Dermis blood vessel endothelial cell (primary cell): ENCODE results near the gene ENPP1. TPM values are rescaled to one million over a fixed set of nuclear protein-coding genes. Genes with fewer than 3 reads are reported as not detected.

Source experiments
- DNase-seq: peaks from one replicate; pipeline ENCODE4 v3.0.0; 2010
- total RNA-seq: library from RNA; depleted of rRNA; stranded (reverse); fragments of >200 nt; gene quantifications from 2 replicates; pipeline ENCODE4 v1.2.3, GENCODE V29; 2014

Gene ENPP1
- total RNA-seq, 1 donor from 2014 or later = 0.34 TPM

DNA sequence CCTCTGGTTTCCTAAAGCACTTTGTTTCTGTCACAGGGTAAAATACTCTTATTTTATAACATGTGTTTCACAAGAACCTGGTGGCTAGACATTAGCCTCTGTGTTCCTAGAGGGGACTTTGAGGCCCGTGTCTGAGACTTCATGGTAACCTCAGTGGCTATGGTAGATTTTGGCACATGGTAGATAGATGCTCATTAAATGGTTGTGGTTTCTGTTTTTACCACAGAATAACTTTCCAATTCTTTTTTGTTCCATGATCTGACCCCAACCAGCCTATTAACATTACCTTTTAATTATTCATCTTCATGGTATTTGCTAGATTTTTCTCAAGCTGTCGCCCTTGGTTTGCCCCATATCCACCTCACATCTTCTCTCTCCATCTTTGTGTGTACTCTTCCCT is 109.0 kb downstream of the ENPP1 start:
- DNase-seq = no peak

DNA sequence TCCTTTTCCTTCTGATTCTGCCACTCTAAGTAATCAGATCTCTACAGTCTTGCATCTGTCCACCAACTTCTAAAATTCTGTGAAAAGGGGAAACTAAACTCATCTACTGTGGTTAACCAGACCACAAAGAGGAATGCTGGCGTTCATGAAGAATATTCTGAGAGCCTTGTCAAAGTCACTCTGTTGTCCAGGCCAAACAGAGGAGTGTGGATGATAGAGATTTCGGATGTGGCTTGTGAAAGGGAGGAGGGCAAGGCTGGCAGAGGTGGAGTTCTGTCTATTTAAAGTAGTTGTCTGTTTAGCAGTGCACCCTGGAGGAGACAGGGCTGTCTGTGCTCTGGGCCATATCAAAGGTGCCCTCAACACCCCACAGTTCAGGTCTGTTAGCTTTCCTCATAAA is 109.5 kb downstream of the ENPP1 start:
- no peak for DNase-seq

DNA sequence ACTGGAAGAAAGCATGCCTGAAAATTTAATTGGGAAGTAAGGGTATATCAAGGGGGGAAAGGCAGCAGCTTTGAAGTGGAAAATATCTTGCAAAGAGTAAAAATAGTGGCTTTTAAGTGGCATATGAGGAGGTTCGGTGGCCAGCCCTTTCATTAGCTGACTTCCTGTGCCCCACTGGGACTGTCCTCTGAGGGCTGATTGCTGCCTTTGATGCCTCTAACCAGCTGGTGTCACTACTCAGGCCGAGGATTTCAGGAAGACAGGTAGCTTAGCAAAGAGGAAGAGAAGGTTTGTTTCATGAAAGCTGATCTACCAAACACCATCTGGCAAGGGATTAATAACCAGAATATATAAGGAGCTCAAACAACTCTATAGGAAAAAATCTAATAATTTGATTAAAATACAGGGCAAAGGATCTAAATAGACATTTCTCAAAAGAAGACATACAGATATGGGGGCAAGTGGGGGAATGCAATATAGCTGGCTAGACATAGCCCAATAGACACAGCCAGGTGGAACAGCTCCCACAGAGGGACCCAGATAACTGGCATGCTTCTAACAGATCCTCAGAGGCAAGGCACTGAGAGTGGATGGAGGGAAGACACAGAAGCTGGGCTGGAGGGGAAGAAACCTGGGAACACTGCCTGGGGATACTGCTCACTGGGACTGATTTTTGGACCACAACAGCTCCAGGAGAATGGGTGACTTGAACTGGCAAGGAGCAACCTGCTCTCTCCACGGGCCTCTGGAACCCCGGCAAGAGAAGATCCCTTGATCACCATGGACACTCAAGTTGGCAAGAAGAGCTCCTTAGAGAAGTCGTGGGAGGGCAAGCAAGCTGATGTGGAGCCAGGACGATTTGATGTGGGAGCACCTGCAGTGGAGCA is 110.2 kb downstream of the ENPP1 start:
- DNase-seq = no peak

DNA sequence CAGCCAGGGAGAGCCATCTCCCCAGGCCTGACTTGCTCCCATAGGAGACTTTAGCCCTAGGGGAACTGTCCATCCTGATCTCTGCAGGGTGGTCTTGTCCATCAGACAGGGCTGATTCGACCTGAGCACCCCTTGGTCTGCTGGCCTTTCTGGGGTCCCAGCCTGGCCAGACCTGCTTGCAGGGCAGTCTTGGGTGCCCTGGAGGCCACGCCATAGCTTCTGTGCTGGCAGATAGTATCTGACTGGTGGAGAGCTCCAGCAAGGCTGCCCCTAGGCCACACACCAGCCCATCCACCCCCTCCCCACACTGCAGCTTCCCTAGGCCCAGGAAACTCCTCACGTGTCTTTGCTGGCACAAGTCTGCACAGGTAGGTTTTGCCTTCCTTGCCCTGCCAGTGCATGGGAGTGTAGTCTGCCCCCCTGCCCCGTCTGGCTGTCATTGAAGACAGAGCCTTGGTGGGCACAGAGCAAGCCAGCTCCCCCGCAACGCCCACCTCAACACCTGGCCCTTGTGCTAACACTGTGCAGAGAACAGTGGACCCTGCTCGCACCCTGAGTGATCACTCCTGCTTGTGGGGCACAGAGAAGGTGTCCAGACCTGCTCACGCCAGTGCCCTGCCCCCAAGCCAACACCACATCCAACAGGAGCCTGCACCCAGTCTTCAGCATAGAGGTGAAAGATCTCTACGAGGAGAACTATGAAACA is 111.0 kb downstream of the ENPP1 start:
- no peak for DNase-seq

DNA sequence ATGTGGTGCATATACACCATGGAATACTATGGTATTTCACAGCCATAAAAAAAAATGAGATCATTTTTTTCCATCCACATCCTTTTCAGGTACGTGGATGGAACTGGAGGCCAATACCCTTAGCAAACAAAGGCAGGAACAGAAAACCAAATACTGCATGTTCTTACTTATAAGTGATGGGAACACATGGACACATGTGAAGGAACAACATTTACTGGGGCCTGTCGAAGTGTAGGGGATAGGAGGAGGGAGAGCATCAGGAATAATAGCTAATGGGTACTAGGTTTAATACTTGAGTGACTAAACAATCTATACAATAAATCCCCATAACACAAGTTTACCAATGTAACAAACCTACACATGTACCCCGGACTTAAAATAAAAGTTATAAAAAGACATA is 112.8 kb downstream of the ENPP1 start:
- DNase-seq = no peak

DNA sequence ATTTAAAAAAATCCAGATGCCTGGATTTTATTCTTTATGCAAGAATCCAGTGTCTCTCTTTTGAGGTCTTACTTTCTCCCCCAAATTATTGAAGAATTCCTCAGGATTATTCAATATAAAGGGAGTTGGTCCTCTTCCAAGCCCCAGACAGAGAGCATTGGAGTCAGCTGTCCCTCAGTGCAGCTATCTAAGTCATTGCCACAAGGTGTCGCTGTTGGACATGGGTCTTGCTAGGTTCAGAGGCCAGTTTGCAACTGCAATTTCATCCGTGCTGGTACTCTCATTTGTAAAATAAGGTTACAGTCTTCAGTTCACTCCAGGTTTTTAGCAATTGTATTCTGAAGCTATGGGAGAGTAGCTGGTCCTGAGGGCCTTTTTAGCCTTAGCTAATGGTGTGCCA is 115.5 kb downstream of the ENPP1 start:
- peak; percentile 78 for DNase-seq

DNA sequence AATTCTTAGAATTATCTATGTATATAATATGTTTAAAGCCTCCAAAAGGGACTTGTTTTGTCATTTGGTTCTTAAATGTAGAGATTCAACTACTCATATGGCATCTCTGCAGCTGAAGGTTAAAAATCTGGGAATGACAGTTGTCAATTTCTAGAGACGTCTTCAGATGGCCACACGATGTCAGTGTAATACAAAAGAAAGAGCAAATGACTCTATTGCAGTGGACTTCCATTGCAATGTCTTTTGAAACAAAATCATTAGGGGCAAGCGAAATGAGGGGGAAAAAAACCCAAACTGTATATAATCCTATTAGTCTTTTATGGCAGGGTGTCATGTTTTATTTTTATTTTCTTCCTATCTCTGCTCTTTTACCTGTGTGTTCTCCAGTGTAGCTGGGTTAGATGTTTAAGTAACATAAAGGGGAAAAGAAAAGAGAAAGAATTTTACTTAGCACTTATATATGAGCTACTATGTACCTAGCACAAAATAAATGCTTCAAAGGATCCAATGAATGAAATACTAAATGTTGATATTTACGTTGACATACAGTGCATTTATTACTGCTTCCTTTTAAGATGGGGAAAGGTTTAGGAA is 117.2 kb downstream of the ENPP1 start:
- peak; percentile 77 for DNase-seq

DNA sequence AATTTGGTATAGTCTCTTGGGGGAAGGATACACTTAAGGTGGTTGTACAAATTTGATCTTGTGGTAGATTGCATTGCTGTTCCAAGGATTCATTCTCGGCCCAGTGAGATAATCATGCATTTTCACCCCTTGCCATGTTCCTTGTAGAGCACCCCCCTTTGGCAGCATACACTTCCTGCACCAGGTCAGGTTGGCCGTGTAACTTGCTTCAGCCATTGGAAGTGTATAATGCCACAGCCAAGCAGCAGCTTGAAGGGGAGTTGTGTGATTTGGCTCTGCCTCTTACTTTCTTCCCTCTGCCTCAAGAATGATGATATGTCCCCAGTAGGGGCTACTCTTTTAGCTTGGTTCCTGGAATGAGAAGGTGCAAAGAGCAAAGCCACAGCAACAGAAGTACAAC is 121.4 kb downstream of the ENPP1 start:
- no peak for DNase-seq

DNA sequence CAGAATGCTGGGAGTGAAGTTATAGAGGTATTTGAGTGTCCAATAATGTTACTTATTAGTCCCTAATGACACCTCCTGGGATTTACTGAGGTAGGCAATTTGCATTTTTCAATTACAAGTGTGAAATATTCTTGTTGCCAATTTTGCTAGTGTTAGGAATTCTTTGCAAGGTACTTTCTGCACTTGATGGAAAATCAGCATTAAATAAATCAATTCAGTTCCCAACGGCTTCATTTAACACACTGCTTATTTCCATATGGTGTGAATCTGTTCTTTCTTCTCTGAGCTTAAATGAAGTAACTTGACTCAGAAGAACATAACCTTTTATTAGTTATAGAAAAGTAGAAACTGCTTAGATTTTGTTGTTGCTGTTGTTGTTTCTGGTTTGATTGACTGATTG is 122.2 kb downstream of the ENPP1 start:
- DNase-seq = no peak

DNA sequence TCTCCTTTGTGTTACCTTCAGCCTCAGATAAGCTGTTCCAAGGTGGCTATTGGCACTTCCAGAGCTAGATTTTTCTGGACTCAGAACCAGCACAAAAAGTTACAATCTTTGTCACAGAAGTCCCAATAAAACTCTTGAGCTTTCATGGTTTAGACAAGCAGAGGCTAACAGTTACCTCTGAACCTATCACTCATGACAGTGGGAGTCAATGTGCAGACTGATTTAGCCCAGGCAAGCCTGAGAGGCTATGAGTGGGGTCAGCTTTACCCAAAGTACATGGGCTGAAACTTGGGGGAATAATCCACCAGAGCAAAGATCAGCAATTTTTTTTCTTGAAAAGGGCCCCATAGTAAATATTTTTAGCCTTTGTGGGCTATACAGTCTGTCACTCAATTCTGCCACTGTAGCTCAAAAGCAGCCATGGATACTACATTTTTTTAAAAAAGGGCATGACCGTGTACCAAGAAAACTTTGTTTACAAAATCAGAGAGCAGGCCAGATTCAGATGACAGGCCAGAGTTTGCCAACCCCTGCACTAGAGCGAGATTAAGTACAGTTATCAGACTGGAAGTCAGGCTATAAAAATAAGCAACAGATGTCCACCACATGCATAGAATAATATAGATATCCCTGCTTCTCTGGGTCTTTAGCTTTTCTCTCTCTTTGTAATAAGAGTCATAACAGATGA is 123.4 kb downstream of the ENPP1 start:
- DNase-seq = no peak

DNA sequence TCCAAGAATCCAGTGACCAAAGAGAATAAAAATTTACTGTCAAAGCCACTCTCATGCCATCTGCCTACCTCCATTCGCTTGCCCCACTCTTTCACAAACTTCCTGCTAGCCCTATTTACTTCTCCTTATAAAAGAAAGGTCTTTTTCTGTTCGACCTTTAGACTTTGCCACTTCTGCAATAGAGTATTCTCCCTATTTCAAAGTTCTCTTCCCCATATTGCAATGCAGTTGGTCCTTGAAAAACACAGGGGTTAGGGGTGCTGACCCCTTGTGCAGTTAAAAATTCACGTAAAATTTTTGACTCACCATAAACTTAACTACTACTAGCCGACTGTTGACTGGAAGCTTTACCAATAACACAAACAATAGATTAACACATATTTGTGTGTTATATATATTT is 128.3 kb downstream of the ENPP1 start:
- DNase-seq = no peak

DNA sequence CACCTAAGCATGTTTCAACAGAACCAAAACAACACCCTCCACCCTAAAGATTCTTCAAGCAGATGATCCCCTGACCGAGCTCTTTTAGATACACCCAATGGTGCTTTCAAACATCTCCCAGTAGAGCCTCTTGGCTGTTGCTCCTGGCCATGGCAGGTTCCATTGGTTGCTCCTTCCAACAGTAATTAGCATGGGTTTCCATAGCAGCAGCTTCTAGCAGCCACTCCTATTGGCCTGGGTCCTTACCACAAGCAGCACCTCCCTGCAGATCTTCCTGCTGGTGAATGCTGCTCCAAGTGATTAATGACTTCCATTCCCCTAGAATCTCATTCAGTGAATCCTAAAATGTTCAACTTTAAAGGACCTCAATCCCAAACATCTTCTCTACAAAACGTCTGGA is 129.4 kb downstream of the ENPP1 start:
- no peak for DNase-seq

DNA sequence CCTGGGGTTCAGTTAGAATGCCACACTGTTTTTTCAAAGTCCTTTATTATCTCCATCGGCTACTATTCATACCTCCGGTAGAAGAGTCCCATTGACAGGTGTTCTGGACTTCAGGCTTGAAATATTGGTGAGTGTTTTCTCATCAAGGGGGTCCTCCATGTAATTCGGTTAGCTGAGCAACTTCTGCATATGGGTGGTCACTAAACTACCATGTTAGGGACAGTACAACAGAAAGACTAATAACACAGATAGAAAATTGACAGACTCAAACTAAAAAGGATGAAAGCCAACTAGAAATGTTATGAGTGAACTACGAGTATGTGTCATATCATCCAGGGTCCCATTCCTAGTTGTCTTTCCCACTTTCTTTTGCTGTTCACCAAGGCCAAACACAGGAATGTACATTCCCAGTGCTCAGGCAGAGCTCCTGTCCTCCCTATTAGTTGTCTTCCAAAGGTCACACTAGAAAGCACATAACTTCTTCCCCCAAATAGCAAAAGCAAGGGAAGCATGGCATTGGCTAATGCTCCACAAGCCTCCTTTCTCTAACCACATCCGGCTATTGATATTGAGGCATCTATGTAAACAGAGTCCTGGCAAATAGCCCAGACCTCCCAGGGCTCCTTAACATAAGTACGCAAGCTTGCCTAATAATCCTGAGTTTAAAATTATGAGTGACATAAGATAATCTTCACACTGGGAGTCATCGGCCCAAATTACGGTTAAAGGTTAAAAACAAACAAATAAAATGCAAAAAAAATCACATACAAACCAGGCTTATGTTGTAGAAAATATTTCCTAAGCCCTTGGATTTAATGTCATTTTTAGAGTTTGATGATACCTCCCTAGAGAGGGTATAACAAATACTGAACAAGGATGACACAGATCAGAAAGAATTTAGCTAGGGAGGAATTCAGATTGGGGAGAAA is 130.1 kb downstream of the ENPP1 start:
- peak; percentile 85 for DNase-seq

Other genes starting within 250 kb of the ENPP1 start
- gene ARG1, start 234.8 kb upstream of the ENPP1 start, total RNA-seq = 0.19 TPM in 1 of 2 replicates, not detected in the other
- 44.6 and 47.1 TPM in 2 replicates for gene MED23, start 179.8 kb upstream of the ENPP1 start, total RNA-seq
- 0.19 and 0.85 TPM in 2 replicates for gene ENPP3, start 170.7 kb upstream of the ENPP1 start, total RNA-seq
- gene OR2A4, start 106.6 kb upstream of the ENPP1 start, total RNA-seq = not detected in 2 replicates
- gene CTAGE9, start 97.0 kb upstream of the ENPP1 start, total RNA-seq = not detected in 2 replicates
- 773 and 867 TPM in 2 replicates for gene CCN2, start 143.4 kb downstream of the ENPP1 start, total RNA-seq